ENCODE results near the gene ELOVL6. TPM values are rescaled to one million over a fixed set of nuclear protein-coding genes. Genes with fewer than 3 reads are reported as not detected.
"Not testable (repeated sequence)": the region's sequence is repeated elsewhere in the genome, so short reads cannot be mapped to it uniquely, and the experiment has no call there.

ELOVL6 gene
- total RNA-seq, 1 donor from 2014 or later, result 4.7 TPM

- intact Hi-C loops (cut with DNase I), result no loop called here
- DNase-seq, result no peak
- no peak for TF ChIP-seq CTCF (IDR thresholded peaks at IDR 0.05)
- Histone ChIP-seq H3K4me1 (no peaks in the 10 kb centered on the region), H3K4me3 (no peak overlapping the region), H3K36me3 (no peaks in the 10 kb centered on the region), H3K27ac (no peak overlapping the region), H3K9me3 (no peaks in the 10 kb centered on the region), H3K27me3 (no peaks in the 10 kb centered on the region)
- ATAC-seq, result no peak
Measured at GRCh38 chr4:110164251-110164650, 34.2 kb downstream of the ELOVL6 start.

GRCh38 chr4:110163327-110164069 lies 34.9 kb downstream of the ELOVL6 start:
- Histone ChIP-seq H3K27ac (no peak overlapping the region), H3K4me3 (no peak overlapping the region), H3K4me1 (no peaks in the 10 kb centered on the region), H3K9me3 (no peaks in the 10 kb centered on the region), H3K36me3 (no peaks in the 10 kb centered on the region), H3K27me3 (no peaks in the 10 kb centered on the region)
- no peak for TF ChIP-seq CTCF (IDR thresholded peaks at IDR 0.05)
- no peak for ATAC-seq
- no peak for DNase-seq
- intact Hi-C loops (cut with DNase I), result no loop called here

- H3K4me3 ChIP-seq, result no peak overlapping the region
- DNase-seq, result no peak
- no peaks in the 10 kb centered on the region for H3K9me3 ChIP-seq
- TF ChIP-seq CTCF (IDR thresholded peaks at IDR 0.05), result no peak
- no peak for ATAC-seq
- intact Hi-C loops (cut with DNase I), result no loop called here
- H3K27me3 ChIP-seq, result no peaks in the 10 kb centered on the region
- H3K4me1 ChIP-seq, result no peaks in the 10 kb centered on the region
- no peaks in the 10 kb centered on the region for H3K36me3 ChIP-seq
- no peak overlapping the region for H3K27ac ChIP-seq
Measured at GRCh38 chr4:110160618-110161017, 37.8 kb downstream of the ELOVL6 start.

GRCh38 chr4:110159541-110159940 lies 38.9 kb downstream of the ELOVL6 start:
- Histone ChIP-seq H3K36me3 (no peaks in the 10 kb centered on the region), H3K27ac (no peak overlapping the region), H3K9me3 (no peaks in the 10 kb centered on the region), H3K27me3 (no peaks in the 10 kb centered on the region), H3K4me3 (no peak overlapping the region), H3K4me1 (no peaks in the 10 kb centered on the region)
- no peak for DNase-seq
- intact Hi-C loops (cut with DNase I), result no loop called here
- no peak for TF ChIP-seq CTCF (IDR thresholded peaks at IDR 0.05)
- ATAC-seq, result no peak

GRCh38 chr4:110157580-110157979 lies 40.8 kb downstream of the ELOVL6 start:
- Histone ChIP-seq H3K27ac (no peak overlapping the region), H3K4me1 (no peaks in the 10 kb centered on the region), H3K27me3 (no peaks in the 10 kb centered on the region), H3K4me3 (no peak overlapping the region), H3K36me3 (no peaks in the 10 kb centered on the region), H3K9me3 (no peaks in the 10 kb centered on the region)
- DNase-seq (no peak), ATAC-seq (no peak)
- intact Hi-C loops (cut with DNase I), result no loop called here
- no peak for TF ChIP-seq CTCF (IDR thresholded peaks at IDR 0.05)

- not testable (repeated sequence) for ATAC-seq, H3K27ac ChIP-seq
Measured at GRCh38 chr4:110157166-110157565, 41.2 kb downstream of the ELOVL6 start.

More at GRCh38 chr4:110157166-110157565, 41.2 kb downstream of the ELOVL6 start:
- DNase-seq; H3K9me3 ChIP-seq; H3K36me3 ChIP-seq; H3K27me3 ChIP-seq; intact Hi-C loops (cut with DNase I); H3K4me1 ChIP-seq; H3K4me3 ChIP-seq: not testable (repeated sequence)

Measured in upper lobe of right lung (tissue), 1 donor.